ENCODE measurements around the gene ADAMTSL5. TPM values are rescaled to one million over a fixed set of nuclear protein-coding genes. Genes with fewer than 3 reads are reported as not detected.
"Not testable (repeated sequence)": the region's sequence is repeated elsewhere in the genome, so short reads cannot be mapped to it uniquely, and the experiment has no call there.

Gene ADAMTSL5
- polyA plus RNA-seq, 3 donors = 0.09 TPM; not detected in 2

GRCh38 chr19:1520203-1520780 lies 7.5 kb upstream of the ADAMTSL5 start:
- peaks cover 4 to 9% of the 10 kb centered on the region in 2 donors for H3K9me3 ChIP-seq (replicated peaks in 1 of 2; ENCODE audit: control insufficient read depth in 1 of 2, insufficient read depth in 1 of 2, low read length in 2 of 2)
- H4K20me1 ChIP-seq (ENCODE audit: insufficient read depth, low read length) = no peaks in the 10 kb centered on the region
- intact Hi-C loops (cut with micrococcal nuclease) = no loop called here
- TF ChIP-seq CTCF (IDR thresholded peaks at IDR 0.05) = no peak
- Mint-ChIP-seq H3K27ac (no peak overlapping the region), H3K4me1 (peaks cover 3% of the 10 kb centered on the region), H3K27me3 (ENCODE audit: low read depth in 3 of 3) (peaks cover 23 to 52% (median 39%) of the 10 kb centered on the region in 3 donors), H3K36me3 (peaks cover 0 to 3% of the 10 kb centered on the region in 2 donors), H3K4me3 (no peak overlapping the region), H3K9me3 (peaks cover 5 to 13% (median 12%) of the 10 kb centered on the region in 7 donors)
- H3K36me3 ChIP-seq (replicated peaks in 1 of 2; ENCODE audit: control insufficient read depth in 1 of 2, insufficient read depth in 2 of 2, low read length in 2 of 2) = no peaks in the 10 kb centered on the region
- H3K27me3 ChIP-seq (ENCODE audit: control insufficient read depth in 2 of 2, insufficient read depth in 2 of 2, low read length in 2 of 2) = peaks cover 5 to 29% of the 10 kb centered on the region in 2 donors
- H2AFZ ChIP-seq (ENCODE audit: insufficient read depth, low read depth, low read length, poor library complexity, severe bottlenecking) = no peak overlapping the region
- H3K79me2 ChIP-seq (ENCODE audit: insufficient read depth, low read length) = no peaks in the 10 kb centered on the region
- WGBS (ENCODE audit: insufficient coverage) = 84% methylated on average over 16 of the region's 17 CpGs
- H3K9ac ChIP-seq (ENCODE audit: insufficient read depth, low read length, poor library complexity, severe bottlenecking) = no peak overlapping the region
- H3K4me3 ChIP-seq (replicated peaks in 1 of 3; ENCODE audit: low read depth in 2 of 3, low read length in 3 of 3) = no peak overlapping the region
- H3K4me2 ChIP-seq (replicated peaks; ENCODE audit: extremely low read depth, low read length, poor library complexity, severe bottlenecking) = no peak overlapping the region
- no peak for DNase-seq
- no peaks in the 10 kb centered on the region for H3K4me1 ChIP-seq (ENCODE audit: control insufficient read depth in 1 of 2, insufficient read depth in 2 of 2, low read length in 2 of 2)
- H3K27ac ChIP-seq (ENCODE audit: low read depth in 1 of 2, low read length in 2 of 2) = no peak overlapping the region

DNA sequence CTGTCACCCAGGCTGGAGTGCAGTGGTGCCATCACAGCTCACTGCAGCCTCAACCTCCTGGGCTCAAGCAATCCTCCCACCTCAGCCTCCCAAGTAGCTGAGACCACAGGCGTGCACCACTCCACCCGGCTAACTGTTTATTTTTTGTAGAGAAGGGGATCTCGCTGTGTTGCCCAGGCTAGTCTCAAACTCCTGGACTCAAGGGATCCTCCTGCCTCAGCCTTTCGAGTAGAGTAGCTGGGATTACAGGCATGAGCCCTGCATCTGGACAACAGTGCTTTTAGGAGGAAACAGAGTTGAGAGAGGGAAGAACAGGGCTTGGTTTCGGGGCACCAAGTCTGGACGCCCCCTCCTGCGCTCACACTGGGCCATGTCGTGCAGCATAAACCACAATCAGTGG lies 7.0 kb upstream of the ADAMTSL5 start:
- H3K4me1 Mint-ChIP-seq = not testable (repeated sequence)
- H3K27me3 Mint-ChIP-seq (ENCODE audit: low read depth in 3 of 3) = peaks cover 19 to 52% (median 36%) of the 10 kb centered on the region in 3 donors
- WGBS (ENCODE audit: insufficient coverage) = 89% methylated on average over 6 of the region's 8 CpGs

More for the DNA sequence above, 7.0 kb upstream of the ADAMTSL5 start:
- not testable (repeated sequence) for H3K4me1 ChIP-seq (ENCODE audit: control insufficient read depth in 1 of 2, insufficient read depth in 2 of 2, low read length in 2 of 2); H3K9ac ChIP-seq (ENCODE audit: insufficient read depth, low read length, poor library complexity, severe bottlenecking); H2AFZ ChIP-seq (ENCODE audit: insufficient read depth, low read depth, low read length, poor library complexity, severe bottlenecking); H3K36me3 ChIP-seq (replicated peaks in 1 of 2; ENCODE audit: control insufficient read depth in 1 of 2, insufficient read depth in 2 of 2, low read length in 2 of 2); H3K27ac Mint-ChIP-seq; H3K9me3 ChIP-seq (replicated peaks in 1 of 2; ENCODE audit: control insufficient read depth in 1 of 2, insufficient read depth in 1 of 2, low read length in 2 of 2); H3K79me2 ChIP-seq (ENCODE audit: insufficient read depth, low read length); H3K36me3 Mint-ChIP-seq; H3K27ac ChIP-seq (ENCODE audit: low read depth in 1 of 2, low read length in 2 of 2); H3K4me3 ChIP-seq (replicated peaks in 1 of 3; ENCODE audit: low read depth in 2 of 3, low read length in 3 of 3); H4K20me1 ChIP-seq (ENCODE audit: insufficient read depth, low read length); H3K4me2 ChIP-seq (replicated peaks; ENCODE audit: extremely low read depth, low read length, poor library complexity, severe bottlenecking); DNase-seq; H3K4me3 Mint-ChIP-seq
- peaks cover 5 to 13% (median 12%) of the 10 kb centered on the region in 7 donors for H3K9me3 Mint-ChIP-seq
- intact Hi-C loops (cut with micrococcal nuclease) = loop anchor here in 1 of 2 donors (10.0 kb wide), 1 partner anchor 75 kb away; no protein-coding TSS in a partner anchor
- peaks cover 5 to 27% of the 10 kb centered on the region in 2 donors for H3K27me3 ChIP-seq (ENCODE audit: control insufficient read depth in 2 of 2, insufficient read depth in 2 of 2, low read length in 2 of 2)

All from CD14-positive monocyte (primary cell).